Common myeloid progenitor, CD34-positive (primary cell): ENCODE results near the gene PSMG3.

Experiments used
- CTCF ChIA-PET: fragments of 350-600 bp; sonication (Branson Sonifier 250); formaldehyde crosslinking; loops from one replicate; lab custom pipeline; 2021; ENCODE audit warnings: antibody characterized with exemption; lab: Charles Lee
- POLR2A ChIA-PET: fragments of 350-600 bp; sonication (Branson Sonifier 250); formaldehyde crosslinking; loops from one replicate; lab custom pipeline; 2021; ENCODE audit warnings: antibody characterized with exemption; lab: Charles Lee
- DNase-seq, 3 donors: peaks; one replicate each; pipeline versions ENCODE4 v3.0.0 to v3.0.0-alpha.2; 2013
- H3K27ac ChIP-seq, 2 experiments: 1 replicate in 1 of 2; 2 replicates in 1 of 2; pipeline ENCODE4 v1.7.0; 2013; ENCODE audit warnings: inconsistent platforms in 2 of 2, low read length in 2 of 2, mild to moderate bottlenecking in 2 of 2, low read depth in 1 of 2, moderate library complexity in 1 of 2; ENCODE audit not compliant: severe bottlenecking in 2 of 2, insufficient read depth in 1 of 2, poor library complexity in 1 of 2
- H3K27me3 ChIP-seq, 5 experiments: replicated peaks in 2 of 5; 1 replicate in 3 of 5; 2 replicates in 2 of 5; pipeline versions ENCODE4 v1.6.1 to v1.7.0; 2013; ENCODE audit warnings: low read length in 4 of 5, mild to moderate bottlenecking in 2 of 5, moderate library complexity in 2 of 5, inconsistent platforms in 1 of 5; ENCODE audit not compliant: insufficient read depth in 5 of 5, control insufficient read depth in 4 of 5
- H3K36me3 ChIP-seq, 4 experiments: 1 replicate in 2 of 4; 2 replicates in 2 of 4; pipeline versions ENCODE4 v1.6.1 to v1.7.0; 2013; ENCODE audit warnings: low read length in 3 of 4, control low read depth in 1 of 4, mild to moderate bottlenecking in 1 of 4; ENCODE audit not compliant: control insufficient read depth in 4 of 4, insufficient read depth in 4 of 4
- H3K4me1 ChIP-seq, 4 experiments: 1 replicate in 3 of 4; 2 replicates in 1 of 4; pipeline versions ENCODE4 v1.6.1 to v1.7.1; 2013; ENCODE audit warnings: low read length in 3 of 4, mild to moderate bottlenecking in 3 of 4, control low read depth in 1 of 4, inconsistent platforms in 1 of 4, moderate library complexity in 1 of 4; ENCODE audit not compliant: control insufficient read depth in 4 of 4, insufficient read depth in 4 of 4; ENCODE audit errors: control extremely low read depth in 1 of 4
- H3K4me3 ChIP-seq, 7 experiments: 1 replicate in 4 of 7; 2 replicates in 3 of 7; pipeline versions ENCODE4 v1.5.1 to v1.7.0; 2013; ENCODE audit warnings: mild to moderate bottlenecking in 7 of 7, low read length in 6 of 7, moderate library complexity in 6 of 7, inconsistent platforms in 2 of 7, low read depth in 2 of 7, control low read depth in 1 of 7; ENCODE audit not compliant: insufficient read depth in 4 of 7, control insufficient read depth in 1 of 7; ENCODE audit errors: extremely low read depth in 1 of 7
- H3K9me3 ChIP-seq, 5 experiments: 1 replicate in 4 of 5; 2 replicates in 1 of 5; pipeline versions ENCODE4 v1.6.1 to v1.7.1; 2013; ENCODE audit warnings: low read length in 4 of 5, mild to moderate bottlenecking in 2 of 5, inconsistent platforms in 1 of 5, low read depth in 1 of 5, moderate library complexity in 1 of 5; ENCODE audit not compliant: control insufficient read depth in 4 of 5, insufficient read depth in 2 of 5; ENCODE audit errors: control extremely low read depth in 1 of 5
- WGBS: methylation state at CpG from one replicate; pipeline ENCODE4 v1.1.5; 2013; ENCODE audit not compliant: insufficient coverage; 5-methylcytosine and 5-hydroxymethylcytosine counted together

The PSMG3 gene

GRCh38 chr7:1555046-1555812 is 14.6 kb downstream of the PSMG3 start:
- H3K27me3 ChIP-seq: no peaks in the 10 kb centered on the region
- no peak overlapping the region for H3K27ac ChIP-seq
- no peak for DNase-seq
- H3K4me1 ChIP-seq: peaks cover 0 to 19% (median 14%) of the 10 kb centered on the region in 4 experiments
- H3K9me3 ChIP-seq: no peaks in the 10 kb centered on the region
- POLR2A ChIA-PET: no interaction called here
- CTCF ChIA-PET: interaction anchor here (1.2 to 4.1 kb wide), 9 partner anchors 7 to 81 kb away, joined by 3 to 19 read pairs (median 5); partner anchors contain the start of gene INTS1
- 81% methylated on average over 31 of the region's 35 CpGs for WGBS
- no peaks in the 10 kb centered on the region for H3K36me3 ChIP-seq
- no peak overlapping the region for H3K4me3 ChIP-seq

GRCh38 chr7:1554333-1555045 is 15.3 kb downstream of the PSMG3 start:
- POLR2A ChIA-PET: no interaction called here
- Histone ChIP-seq H3K27ac (no peak overlapping the region), H3K4me3 (no peak overlapping the region), H3K27me3 (no peaks in the 10 kb centered on the region), H3K9me3 (no peaks in the 10 kb centered on the region), H3K4me1 (peaks cover 0 to 19% (median 14%) of the 10 kb centered on the region in 4 experiments), H3K36me3 (no peaks in the 10 kb centered on the region)
- no peak for DNase-seq
- WGBS: 86% methylated on average over 18 of the region's 20 CpGs
- CTCF ChIA-PET: interaction anchor here (1.1 to 2.9 kb wide), 5 partner anchors 11 to 80 kb away, joined by 3 to 14 read pairs (median 6); partner anchors contain the start of gene INTS1

GRCh38 chr7:1553512-1554210 is 16.2 kb downstream of the PSMG3 start:
- WGBS: 96% methylated on average over 26 of the region's 28 CpGs
- H3K27ac ChIP-seq: no peak overlapping the region
- POLR2A ChIA-PET: interaction anchor here (0.8 kb wide), 1 partner anchor 21 kb away, joined by 3 read pairs; no protein-coding TSS in a partner anchor
- H3K9me3 ChIP-seq: no peaks in the 10 kb centered on the region
- CTCF ChIA-PET: interaction anchor here (1.1 to 2.9 kb wide), 4 partner anchors 10 to 48 kb away, joined by 4 to 14 read pairs (median 8); partner anchors contain the start of gene INTS1
- H3K4me1 ChIP-seq: peaks cover 0 to 23% (median 14%) of the 10 kb centered on the region in 4 experiments
- no peak overlapping the region for H3K4me3 ChIP-seq
- no peaks in the 10 kb centered on the region for H3K36me3 ChIP-seq
- no peaks in the 10 kb centered on the region for H3K27me3 ChIP-seq
- no peak for DNase-seq

DNA sequence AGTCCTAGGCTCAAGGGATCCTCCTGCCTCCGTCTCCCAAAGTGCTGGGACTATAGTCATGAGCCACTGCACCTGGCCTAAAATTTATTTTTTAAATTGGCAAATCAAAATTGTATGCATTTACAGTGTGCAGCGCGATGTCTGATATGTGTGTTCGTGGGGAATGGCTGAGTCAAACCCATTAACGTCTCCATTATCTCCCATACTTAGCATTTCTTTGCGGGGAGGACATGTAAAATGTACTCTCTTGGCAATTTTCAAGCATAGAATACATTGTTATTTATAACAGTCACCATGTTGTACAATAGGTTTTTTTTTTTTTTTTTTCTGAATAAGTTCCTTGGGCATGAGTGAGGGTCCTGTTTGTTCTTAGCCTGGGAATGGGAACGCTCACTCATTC is 17.6 kb downstream of the PSMG3 start:
- ChIA-PET CTCF (interaction anchor here (1.2 kb wide), 1 partner anchor 45 kb away, joined by 4 read pairs; no protein-coding TSS in a partner anchor), POLR2A (no interaction called here)
- no peak overlapping the region for H3K4me3 ChIP-seq
- WGBS: 95% methylated on average over 4 of the region's 7 CpGs
- no peak for DNase-seq
- H3K4me1 ChIP-seq: peaks cover 0 to 26% (median 18%) of the 10 kb centered on the region in 4 experiments
- H3K27ac ChIP-seq: no peak overlapping the region
- no peaks in the 10 kb centered on the region for H3K9me3 ChIP-seq
- no peaks in the 10 kb centered on the region for H3K27me3 ChIP-seq
- no peaks in the 10 kb centered on the region for H3K36me3 ChIP-seq

DNA sequence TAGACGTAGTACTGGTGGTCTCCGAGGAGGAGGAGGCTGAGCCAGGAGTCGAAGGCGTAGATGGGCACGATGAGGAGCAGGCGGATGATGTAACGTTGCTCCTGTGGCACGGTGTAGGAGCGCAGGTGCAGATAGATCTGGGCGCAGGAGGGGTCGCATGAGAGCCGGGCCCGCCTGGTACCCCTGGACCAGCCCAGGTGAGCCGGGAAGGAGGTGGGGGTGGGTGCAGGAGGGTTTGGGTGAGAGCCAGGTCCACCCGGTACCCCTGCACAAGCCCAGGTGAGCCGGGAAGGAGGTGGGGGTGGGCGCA is 19.0 kb downstream of the PSMG3 start:
- ChIA-PET POLR2A (no interaction called here), CTCF (no interaction called here)
- Histone ChIP-seq H3K4me1 (peaks cover 0 to 20% (median 14%) of the 10 kb centered on the region in 4 experiments), H3K9me3 (no peaks in the 10 kb centered on the region), H3K27me3 (no peaks in the 10 kb centered on the region), H3K36me3 (no peaks in the 10 kb centered on the region), H3K27ac (no peak overlapping the region), H3K4me3 (no peak overlapping the region)
- 100% methylated on average over 9 of the region's 17 CpGs for WGBS
- DNase-seq: no peak

DNA sequence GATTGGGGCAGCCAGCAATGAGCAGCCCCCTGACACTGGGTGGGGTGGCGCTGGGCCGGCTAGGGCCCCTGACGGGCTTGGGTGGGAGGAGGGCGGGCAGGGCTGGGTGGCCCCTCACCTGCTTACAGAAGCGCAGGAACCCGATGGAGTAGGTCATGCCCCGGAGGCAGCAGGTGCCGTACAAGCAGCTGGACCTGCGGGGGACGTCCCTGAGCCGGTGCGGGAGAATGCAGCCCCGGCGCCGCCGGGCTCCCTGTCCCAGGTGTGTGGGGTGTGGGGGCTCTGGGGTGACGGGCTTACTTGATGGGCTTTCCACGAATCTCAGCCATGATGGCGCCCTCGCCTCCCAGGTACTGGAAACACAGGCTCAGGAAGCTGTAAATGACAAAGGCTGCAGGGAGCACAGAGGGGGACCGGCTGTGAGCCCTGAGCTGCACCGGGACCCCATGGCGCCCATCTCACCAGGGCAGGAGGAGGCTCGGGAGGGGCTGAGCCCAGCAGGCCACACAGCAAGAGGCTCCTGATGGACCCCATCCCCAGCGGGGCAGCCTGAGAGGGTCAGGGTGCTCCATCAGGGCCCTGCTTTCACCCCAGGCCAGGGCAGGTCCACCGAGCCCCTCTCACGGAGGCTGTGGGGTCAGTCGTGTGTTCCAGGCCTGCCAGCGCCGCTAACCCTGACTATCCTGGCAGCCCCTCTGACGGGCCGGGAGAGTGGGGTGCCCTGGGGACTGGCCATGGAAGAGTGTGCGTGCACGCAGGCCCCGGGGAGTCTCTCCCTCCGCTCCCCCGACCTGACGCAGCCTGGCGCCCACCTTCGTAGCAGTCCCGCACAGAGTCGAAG is 19.6 kb downstream of the PSMG3 start:
- ChIA-PET CTCF (interaction anchor here (4.1 kb wide), 1 partner anchor 7 kb away, joined by 19 read pairs; the partner anchor contains the start of gene TMEM184A), POLR2A (no interaction called here)
- DNase-seq: no peak

More for the DNA sequence above, 19.6 kb downstream of the PSMG3 start:
- no peak overlapping the region for H3K4me3 ChIP-seq
- no peak overlapping the region for H3K27ac ChIP-seq
- H3K27me3 ChIP-seq: no peaks in the 10 kb centered on the region
- peaks cover 0 to 17% (median 12%) of the 10 kb centered on the region in 4 experiments for H3K4me1 ChIP-seq
- H3K36me3 ChIP-seq: peaks cover 0 to under 1% (median 0%) of the 10 kb centered on the region in 4 experiments
- WGBS: 98% methylated on average over 28 of the region's 42 CpGs
- H3K9me3 ChIP-seq: no peaks in the 10 kb centered on the region
